HepG2 (cell line): Measurements from ENCODE around the gene TMEM232. TPM values are rescaled to one million over a fixed set of nuclear protein-coding genes. Genes with fewer than 3 reads are reported as not detected.

Experiments
- ATAC-seq: fragments of 200-7000 bp; cut with Tn5 transposase; 3 replicates; pipeline ENCODE4 v1.9.1; 2020; ENCODE audit warnings: mild to moderate bottlenecking, moderate library complexity
- BruUV-seq: library from RNA; stranded (reverse); fragments of 400-500 nt; replicated peaks from 2 replicates; lab custom pipeline; 2021; lab: Mats Ljungman, UMichigan
- CTCF ChIA-PET: fragments of 300-600 bp; formaldehyde crosslinking; extraction: SDS; loops from one replicate; lab custom pipeline; 2021; ENCODE audit warnings: low total read pairs, inconsistent platforms, low intra/inter-chr PET ratio; lab: Yijun Ruan, JAX
- POLR2A ChIA-PET: fragments of 350-600 bp; sonication (Branson Sonifier 250); formaldehyde crosslinking; loops from one replicate; lab custom pipeline; 2020; ENCODE audit warnings: antibody characterized with exemption, inconsistent platforms; lab: Yijun Ruan, JAX
- DNase-seq: peaks from one replicate; pipeline ENCODE4 v3.0.0-alpha.2; 2015; ENCODE audit warnings: low spot score
- FAIRE-seq: peaks from 3 replicates; lab custom pipeline; 2011; peaks lifted over from hg19 to GRCh38; lab: Jason Lieb, UNC
- H2AFZ ChIP-seq: one replicate; pipeline ENCODE4 v1.6.1; 2011; ENCODE audit warnings: low read length, inconsistent platforms
- H3K27ac ChIP-seq: fragments of 300-600 bp; 3 replicates; pipeline ENCODE4 v1.8.0; 2011; ENCODE audit warnings: mixed run types, mild to moderate bottlenecking, mixed read lengths, low read length, inconsistent platforms; ENCODE audit not compliant: insufficient read depth; ENCODE audit errors: extremely low read length
- H3K27me3 ChIP-seq, 2 experiments: fragments of 200-600 bp in 1 of 2; 2 replicates in 1 of 2; 3 replicates in 1 of 2; pipeline versions ENCODE4 v1.6.0 to v1.8.0; 2011; ENCODE audit warnings: low read length in 2 of 2, mild to moderate bottlenecking in 2 of 2, moderate library complexity in 2 of 2, inconsistent platforms in 1 of 2; ENCODE audit not compliant: insufficient read depth in 2 of 2, control insufficient read depth in 1 of 2
- H3K36me3 ChIP-seq, 2 experiments: fragments of 200-600 bp in 1 of 2; replicated peaks in 1 of 2; 2 replicates in 1 of 2; 3 replicates in 1 of 2; pipeline versions ENCODE4 v1.5.1 to v1.8.0; 2011; ENCODE audit warnings: low read length in 2 of 2, inconsistent platforms in 1 of 2; ENCODE audit not compliant: insufficient read depth in 2 of 2, control insufficient read depth in 1 of 2
- H3K4me1 ChIP-seq: 2 replicates; pipeline ENCODE4 v1.5.1; 2012; ENCODE audit warnings: low read length, inconsistent platforms; ENCODE audit not compliant: insufficient read depth
- H3K4me2 ChIP-seq: 2 replicates; pipeline ENCODE4 v1.6.0; 2011; ENCODE audit warnings: low read depth, low read length, inconsistent platforms
- H3K4me3 ChIP-seq, 3 experiments: fragments of 200-600 bp in 1 of 3; sonication (generic), shearing (Covaris generic) in 1 of 3; replicated peaks in 1 of 3; 2 replicates each; pipeline ENCODE4 v1.5.1; 2011 to 2016; ENCODE audit warnings: low read length in 3 of 3, inconsistent platforms in 2 of 3, low read depth in 2 of 3, mild to moderate bottlenecking in 2 of 3, control low read depth in 1 of 3, mixed read lengths in 1 of 3; ENCODE audit not compliant: insufficient read depth in 1 of 3
- H3K79me2 ChIP-seq: one replicate; pipeline ENCODE4 v1.6.1; 2011; ENCODE audit warnings: low read length, inconsistent platforms; ENCODE audit not compliant: insufficient read depth
- H3K9ac ChIP-seq: 2 replicates; pipeline ENCODE4 v1.6.0; 2011; ENCODE audit warnings: mild to moderate bottlenecking, low read depth, low read length, inconsistent platforms; ENCODE audit not compliant: insufficient read depth
- H3K9me3 ChIP-seq: 2 replicates; pipeline ENCODE4 v1.5.1; 2012; ENCODE audit warnings: mild to moderate bottlenecking, low read length
- H4K20me1 ChIP-seq: 2 replicates; pipeline ENCODE4 v1.6.0; 2011; ENCODE audit warnings: inconsistent platforms, mild to moderate bottlenecking, low read length, moderate library complexity; ENCODE audit not compliant: insufficient read depth
- ATF5 ChIP-seq: sonication (generic); formaldehyde crosslinking; IDR thresholded peaks from 2 replicates; pipeline ENCODE4 v1.4.0; 2020; ENCODE audit warnings: mild to moderate bottlenecking, low read depth, missing genetic modification reagents
- ELF4 ChIP-seq: sonication (generic); formaldehyde crosslinking; IDR thresholded peaks from 2 replicates; pipeline ENCODE4 v1.5.0; 2020; ENCODE audit warnings: missing genetic modification reagents, mild to moderate bottlenecking, moderate library complexity, borderline replicate concordance
- HOXA5 ChIP-seq: sonication (generic); formaldehyde crosslinking; IDR thresholded peaks from 2 replicates; pipeline ENCODE4 v1.4.0; 2020; ENCODE audit warnings: missing genetic modification reagents
- KLF11 ChIP-seq: IDR thresholded peaks from 2 replicates; pipeline ENCODE4 v1.6.1; 2016; ENCODE audit warnings: missing compliant biosample characterization
- MTF1 ChIP-seq: sonication (generic); formaldehyde crosslinking; IDR thresholded peaks from 2 replicates; pipeline ENCODE4 v1.5.0; 2020; ENCODE audit warnings: missing genetic modification reagents
- MXD4 ChIP-seq: IDR thresholded peaks from 2 replicates; pipeline ENCODE4 v1.6.1; 2016; ENCODE audit warnings: mild to moderate bottlenecking, missing biosample characterization, missing genetic modification reagents
- NFE2L2 ChIP-seq: fragments of 150-350 bp; IDR thresholded peaks from 2 replicates; pipeline ENCODE4 v1.6.1; 2014; ENCODE audit warnings: low read length
- NR2C2 ChIP-seq: sonication (generic); formaldehyde crosslinking; IDR thresholded peaks from 2 replicates; pipeline ENCODE4 v1.4.0; 2020; ENCODE audit warnings: missing genetic modification reagents, mild to moderate bottlenecking, moderate library complexity, borderline replicate concordance
- POLR2AphosphoS5 ChIP-seq: IDR thresholded peaks from 2 replicates; pipeline ENCODE4 v1.6.1; 2012; ENCODE audit warnings: low read depth, low read length
- RFXAP ChIP-seq: sonication (generic); formaldehyde crosslinking; IDR thresholded peaks from 2 replicates; pipeline ENCODE4 v1.4.0; 2020; ENCODE audit warnings: missing genetic modification reagents, borderline replicate concordance
- TAF15 ChIP-seq: fragments of 200-400 bp; formaldehyde crosslinking; IDR thresholded peaks from one replicate; pipeline ENCODE4 v1.6.1; 2018; ENCODE audit warnings: mild to moderate bottlenecking, low read depth, low read length; ENCODE audit not compliant: poor library complexity, severe bottlenecking
- ZFP37 ChIP-seq: sonication (generic); formaldehyde crosslinking; IDR thresholded peaks from 2 replicates; pipeline ENCODE4 v1.4.0; 2020; ENCODE audit warnings: missing genetic modification reagents, borderline replicate concordance
- ZKSCAN5 ChIP-seq: sonication (generic); formaldehyde crosslinking; IDR thresholded peaks from 2 replicates; pipeline ENCODE4 v1.5.1; 2020; ENCODE audit warnings: mild to moderate bottlenecking, missing genetic modification reagents
- ZNF567 ChIP-seq: sonication (generic); formaldehyde crosslinking; IDR thresholded peaks from 2 replicates; pipeline ENCODE4 v1.8.1; 2023; ENCODE audit warnings: mild to moderate bottlenecking, missing genetic modification reagents, borderline replicate concordance
- ZSCAN20 ChIP-seq: sonication (generic); formaldehyde crosslinking; IDR thresholded peaks from 2 replicates; pipeline ENCODE4 v1.4.0; 2020; ENCODE audit warnings: missing genetic modification reagents, mild to moderate bottlenecking, borderline replicate concordance
- WGBS: methylation state at CpG from one replicate; pipeline ENCODE4 v1.1.6; 2017; ENCODE audit warnings: low lambda C conversion rate; 5-methylcytosine and 5-hydroxymethylcytosine counted together
- in situ Hi-C: cut with HindIII; loops from 2 replicates; pipeline ENCODE4 v1.10.0; 2017; ENCODE audit warnings: low pct_unique_long_range_greater_than_20kb; ENCODE audit not compliant: extremely low pct_ligation_motif_present
- intact Hi-C: fragments of 100-400 bp; cut with micrococcal nuclease; formaldehyde crosslinking; loops from one replicate; pipeline ENCODE4 v1.10.0; 2022; ENCODE audit not compliant: unreplicated experiment
- polyA plus RNA-seq, 8 experiments: library from polyadenylated mRNA; depleted of rRNA in 3 of 8; stranded (reverse) in 7 of 8; unstranded in 1 of 8; fragments of >200 nt; fragmentation: Illumina TruSeq in 4 of 8; extraction: Trizol in 4 of 8; gene quantifications; 2 replicates each; pipeline versions ENCODE4 v1.2.1 to v1.2.3, GENCODE V29; 2011 to 2016; ENCODE audit warnings: low read depth in 4 of 8, missing spikeins in 1 of 8, mixed read lengths in 1 of 8; ENCODE audit not compliant: insufficient read depth in 1 of 8
- total RNA-seq, 5 experiments: library from RNA; depleted of rRNA; stranded (reverse); fragments of >200 nt; fragmentation: Illumina TruSeq; extraction: Trizol; gene quantifications; 2 replicates each; pipeline ENCODE4 v1.2.3, GENCODE V29; 2016; ENCODE audit warnings: low read depth in 1 of 5
- TF ChIP-seq, protein P1 (sequence below): sonication (generic); formaldehyde crosslinking; IDR thresholded peaks from 2 replicates; pipeline ENCODE4 v1.4.0; 2020; ENCODE audit warnings: missing genetic modification reagents
- TF ChIP-seq, protein P2 (sequence below): sonication (generic); formaldehyde crosslinking; IDR thresholded peaks from 2 replicates; pipeline ENCODE4 v1.8.1; 2023; ENCODE audit warnings: missing genetic modification reagents, inconsistent platforms, borderline replicate concordance

Gene TMEM232
- total and polyA plus RNA-seq, 2 of the 13 experiments (the other 11 are each of a cell fraction or from before 2014, with no cell fraction given), result 0.29 to 0.71 TPM

DNA sequence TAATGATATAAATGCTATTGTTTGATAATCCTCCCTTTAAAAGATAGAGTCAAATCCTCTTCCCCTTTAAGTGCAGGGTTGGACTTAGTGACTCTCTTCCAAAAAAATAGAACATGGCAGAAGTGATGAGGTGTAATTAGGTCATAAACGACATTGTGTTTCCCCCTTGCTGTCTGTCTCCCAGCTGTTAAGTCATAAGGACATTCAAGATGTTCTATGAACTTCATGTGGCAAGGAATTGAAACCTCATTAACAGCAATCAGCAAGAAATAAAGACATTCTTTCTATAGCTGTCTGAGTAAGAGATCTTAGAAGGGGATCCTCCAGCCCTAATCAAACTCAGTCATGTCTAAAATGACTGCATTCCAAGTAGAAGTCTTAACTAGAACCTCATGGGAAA is 9.1 kb upstream of the TMEM232 start:
- 0% methylated on average over 1 of the region's 1 CpG for WGBS
- Histone ChIP-seq H3K4me1 (peaks cover 11% of the 10 kb centered on the region), H3K27me3 (no peaks in the 10 kb centered on the region; a peak in 2 of 5 replicates), H3K9me3 (no peaks in the 10 kb centered on the region), H2AFZ (no peak overlapping the region), H3K4me2 (no peak overlapping the region), H3K79me2 (peaks cover 2% of the 10 kb centered on the region), H3K9ac (no peak overlapping the region), H3K27ac (no peak overlapping the region), H3K4me3 (no peak overlapping the region), H3K36me3 (no peaks in the 10 kb centered on the region), H4K20me1 (no peaks in the 10 kb centered on the region)
- TF ChIP-seq ZKSCAN5 (CRISPR knock-in tag), result no peak
- TF ChIP-seq RFXAP, result no peak
- TF ChIP-seq, protein P1, sequence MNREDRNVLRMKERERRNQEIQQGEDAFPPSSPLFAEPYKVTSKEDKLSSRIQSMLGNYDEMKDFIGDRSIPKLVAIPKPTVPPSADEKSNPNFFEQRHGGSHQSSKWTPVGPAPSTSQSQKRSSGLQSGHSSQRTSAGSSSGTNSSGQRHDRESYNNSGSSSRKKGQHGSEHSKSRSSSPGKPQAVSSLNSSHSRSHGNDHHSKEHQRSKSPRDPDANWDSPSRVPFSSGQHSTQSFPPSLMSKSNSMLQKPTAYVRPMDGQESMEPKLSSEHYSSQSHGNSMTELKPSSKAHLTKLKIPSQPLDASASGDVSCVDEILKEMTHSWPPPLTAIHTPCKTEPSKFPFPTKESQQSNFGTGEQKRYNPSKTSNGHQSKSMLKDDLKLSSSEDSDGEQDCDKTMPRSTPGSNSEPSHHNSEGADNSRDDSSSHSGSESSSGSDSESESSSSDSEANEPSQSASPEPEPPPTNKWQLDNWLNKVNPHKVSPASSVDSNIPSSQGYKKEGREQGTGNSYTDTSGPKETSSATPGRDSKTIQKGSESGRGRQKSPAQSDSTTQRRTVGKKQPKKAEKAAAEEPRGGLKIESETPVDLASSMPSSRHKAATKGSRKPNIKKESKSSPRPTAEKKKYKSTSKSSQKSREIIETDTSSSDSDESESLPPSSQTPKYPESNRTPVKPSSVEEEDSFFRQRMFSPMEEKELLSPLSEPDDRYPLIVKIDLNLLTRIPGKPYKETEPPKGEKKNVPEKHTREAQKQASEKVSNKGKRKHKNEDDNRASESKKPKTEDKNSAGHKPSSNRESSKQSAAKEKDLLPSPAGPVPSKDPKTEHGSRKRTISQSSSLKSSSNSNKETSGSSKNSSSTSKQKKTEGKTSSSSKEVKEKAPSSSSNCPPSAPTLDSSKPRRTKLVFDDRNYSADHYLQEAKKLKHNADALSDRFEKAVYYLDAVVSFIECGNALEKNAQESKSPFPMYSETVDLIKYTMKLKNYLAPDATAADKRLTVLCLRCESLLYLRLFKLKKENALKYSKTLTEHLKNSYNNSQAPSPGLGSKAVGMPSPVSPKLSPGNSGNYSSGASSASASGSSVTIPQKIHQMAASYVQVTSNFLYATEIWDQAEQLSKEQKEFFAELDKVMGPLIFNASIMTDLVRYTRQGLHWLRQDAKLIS (CRISPR knock-in tag), result no peak
- no peak for TF ChIP-seq ZFP37 (CRISPR knock-in tag)
- TF ChIP-seq ATF5 (CRISPR knock-in tag), result no peak
- TF ChIP-seq ELF4 (CRISPR knock-in tag), result no peak
- TF ChIP-seq KLF11 (CRISPR knock-in tag), result no peak
- TF ChIP-seq HOXA5 (CRISPR knock-in tag), result no peak
- no peak for TF ChIP-seq MTF1 (CRISPR knock-in tag)
- TF ChIP-seq ZNF567, result no peak
- no peak for TF ChIP-seq NFE2L2
- no peak for TF ChIP-seq POLR2AphosphoS5
- TF ChIP-seq TAF15, result no peak
- TF ChIP-seq MXD4 (CRISPR knock-in tag), result no peak
- TF ChIP-seq ZSCAN20 (CRISPR knock-in tag), result no peak
- TF ChIP-seq NR2C2, result no peak
- TF ChIP-seq, protein P2, sequence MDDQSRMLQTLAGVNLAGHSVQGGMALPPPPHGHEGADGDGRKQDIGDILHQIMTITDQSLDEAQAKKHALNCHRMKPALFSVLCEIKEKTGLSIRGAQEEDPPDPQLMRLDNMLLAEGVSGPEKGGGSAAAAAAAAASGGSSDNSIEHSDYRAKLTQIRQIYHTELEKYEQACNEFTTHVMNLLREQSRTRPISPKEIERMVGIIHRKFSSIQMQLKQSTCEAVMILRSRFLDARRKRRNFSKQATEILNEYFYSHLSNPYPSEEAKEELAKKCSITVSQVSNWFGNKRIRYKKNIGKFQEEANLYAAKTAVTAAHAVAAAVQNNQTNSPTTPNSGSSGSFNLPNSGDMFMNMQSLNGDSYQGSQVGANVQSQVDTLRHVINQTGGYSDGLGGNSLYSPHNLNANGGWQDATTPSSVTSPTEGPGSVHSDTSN (CRISPR knock-in tag), result no peak
- DNase-seq, result no peak
- no peak for FAIRE-seq
- in situ Hi-C loops, result no loop called here
- ChIA-PET POLR2A (no interaction called here), CTCF (no interaction called here)
- ATAC-seq, result no peak
- BruUV-seq, result no TSS peak
- intact Hi-C loops, result loop anchor here (10.0 kb wide), 1 partner anchor 669 kb away; no protein-coding TSS in a partner anchor
